ENCODE measurements around the gene MLYCD.

MLYCD gene

GRCh38 chr16:83953796-83954576 lies 55.1 kb downstream of the MLYCD start:
- H3K9me3 ChIP-seq (ENCODE audit: control insufficient read depth, low read length) = no peaks in the 10 kb centered on the region
- H3K27ac ChIP-seq (ENCODE audit: insufficient read depth, low read depth, low read length, poor library complexity, severe bottlenecking) = no peak overlapping the region
- peaks cover 10% of the 10 kb centered on the region for H3K4me1 ChIP-seq (ENCODE audit: control insufficient read depth, insufficient read depth, low read length)
- peaks cover 30% of the 10 kb centered on the region for H3K27me3 ChIP-seq (ENCODE audit: control insufficient read depth, insufficient read depth, low read length, poor library complexity, severe bottlenecking)
- no peaks in the 10 kb centered on the region for H3K36me3 ChIP-seq (ENCODE audit: control insufficient read depth, insufficient read depth, low read length)
- peak overlapping the region; percentile 33 for H3K4me3 ChIP-seq (ENCODE audit: insufficient read depth, low read depth, low read length)
- 30 to 34% methylated on average over 18 to 19 of the region's 19 CpGs for WGBS, 2 experiments

GRCh38 chr16:83954577-83955016 lies 55.7 kb downstream of the MLYCD start:
- H3K27ac ChIP-seq (ENCODE audit: insufficient read depth, low read depth, low read length, poor library complexity, severe bottlenecking) = no peak overlapping the region
- no peaks in the 10 kb centered on the region for H3K36me3 ChIP-seq (ENCODE audit: control insufficient read depth, insufficient read depth, low read length)
- no peaks in the 10 kb centered on the region for H3K9me3 ChIP-seq (ENCODE audit: control insufficient read depth, low read length)
- H3K4me3 ChIP-seq (ENCODE audit: insufficient read depth, low read depth, low read length) = no peak overlapping the region
- peaks cover 10% of the 10 kb centered on the region for H3K4me1 ChIP-seq (ENCODE audit: control insufficient read depth, insufficient read depth, low read length)
- 67 to 73% methylated on average over 9 of the region's 9 CpGs for WGBS, 2 experiments
- H3K27me3 ChIP-seq (ENCODE audit: control insufficient read depth, insufficient read depth, low read length, poor library complexity, severe bottlenecking) = peaks cover 30% of the 10 kb centered on the region

- H3K27me3 ChIP-seq (ENCODE audit: control insufficient read depth, insufficient read depth, low read length, poor library complexity, severe bottlenecking) = peaks cover 30% of the 10 kb centered on the region
- no peaks in the 10 kb centered on the region for H3K9me3 ChIP-seq (ENCODE audit: control insufficient read depth, low read length)
- no peaks in the 10 kb centered on the region for H3K36me3 ChIP-seq (ENCODE audit: control insufficient read depth, insufficient read depth, low read length)
- H3K27ac ChIP-seq (ENCODE audit: insufficient read depth, low read depth, low read length, poor library complexity, severe bottlenecking) = no peak overlapping the region
- WGBS, 2 experiments = 84 to 85% methylated on average over 23 of the region's 23 CpGs
- no peak overlapping the region for H3K4me3 ChIP-seq (ENCODE audit: insufficient read depth, low read depth, low read length)
- H3K4me1 ChIP-seq (ENCODE audit: control insufficient read depth, insufficient read depth, low read length) = peaks cover 10% of the 10 kb centered on the region
Observed at GRCh38 chr16:83955218-83956130, 56.6 kb downstream of the MLYCD start.

- peaks cover 30% of the 10 kb centered on the region for H3K27me3 ChIP-seq (ENCODE audit: control insufficient read depth, insufficient read depth, low read length, poor library complexity, severe bottlenecking)
- H3K4me1 ChIP-seq (ENCODE audit: control insufficient read depth, insufficient read depth, low read length) = peaks cover 10% of the 10 kb centered on the region
- no peaks in the 10 kb centered on the region for H3K9me3 ChIP-seq (ENCODE audit: control insufficient read depth, low read length)
- H3K4me3 ChIP-seq (ENCODE audit: insufficient read depth, low read depth, low read length) = no peak overlapping the region
- WGBS, 2 experiments = 54% methylated on average over 22 of the region's 22 CpGs
- H3K36me3 ChIP-seq (ENCODE audit: control insufficient read depth, insufficient read depth, low read length) = no peaks in the 10 kb centered on the region
- H3K27ac ChIP-seq (ENCODE audit: insufficient read depth, low read depth, low read length, poor library complexity, severe bottlenecking) = no peak overlapping the region
Observed at GRCh38 chr16:83956336-83957289, 57.7 kb downstream of the MLYCD start.

GRCh38 chr16:83957296-83957855 lies 58.5 kb downstream of the MLYCD start:
- Histone ChIP-seq H3K27ac (ENCODE audit: insufficient read depth, low read depth, low read length, poor library complexity, severe bottlenecking) (no peak overlapping the region), H3K4me1 (ENCODE audit: control insufficient read depth, insufficient read depth, low read length) (peaks cover 10% of the 10 kb centered on the region), H3K9me3 (ENCODE audit: control insufficient read depth, low read length) (no peaks in the 10 kb centered on the region), H3K27me3 (ENCODE audit: control insufficient read depth, insufficient read depth, low read length, poor library complexity, severe bottlenecking) (peaks cover 29% of the 10 kb centered on the region), H3K4me3 (ENCODE audit: insufficient read depth, low read depth, low read length) (no peak overlapping the region), H3K36me3 (ENCODE audit: control insufficient read depth, insufficient read depth, low read length) (no peaks in the 10 kb centered on the region)
- WGBS, 2 experiments = 92 to 93% methylated on average over 13 of the region's 14 CpGs

GRCh38 chr16:83958137-83958845 lies 59.4 kb downstream of the MLYCD start:
- Histone ChIP-seq H3K27me3 (ENCODE audit: control insufficient read depth, insufficient read depth, low read length, poor library complexity, severe bottlenecking) (peaks cover 20% of the 10 kb centered on the region), H3K27ac (ENCODE audit: insufficient read depth, low read depth, low read length, poor library complexity, severe bottlenecking) (no peak overlapping the region), H3K4me3 (ENCODE audit: insufficient read depth, low read depth, low read length) (no peak overlapping the region), H3K4me1 (ENCODE audit: control insufficient read depth, insufficient read depth, low read length) (peaks cover 9% of the 10 kb centered on the region), H3K9me3 (ENCODE audit: control insufficient read depth, low read length) (no peaks in the 10 kb centered on the region), H3K36me3 (ENCODE audit: control insufficient read depth, insufficient read depth, low read length) (no peaks in the 10 kb centered on the region)
- 88 to 89% methylated on average over 21 of the region's 21 CpGs for WGBS, 2 experiments

- Histone ChIP-seq H3K27me3 (ENCODE audit: control insufficient read depth, insufficient read depth, low read length, poor library complexity, severe bottlenecking) (peaks cover 13% of the 10 kb centered on the region), H3K9me3 (ENCODE audit: control insufficient read depth, low read length) (no peaks in the 10 kb centered on the region), H3K36me3 (ENCODE audit: control insufficient read depth, insufficient read depth, low read length) (no peaks in the 10 kb centered on the region), H3K27ac (ENCODE audit: insufficient read depth, low read depth, low read length, poor library complexity, severe bottlenecking) (no peak overlapping the region), H3K4me3 (ENCODE audit: insufficient read depth, low read depth, low read length) (no peak overlapping the region), H3K4me1 (ENCODE audit: control insufficient read depth, insufficient read depth, low read length) (peaks cover 2% of the 10 kb centered on the region)
- 85 to 88% methylated on average over 21 of the region's 21 CpGs for WGBS, 2 experiments
Observed at GRCh38 chr16:83958846-83959565, 60.1 kb downstream of the MLYCD start.

- Histone ChIP-seq H3K4me3 (ENCODE audit: insufficient read depth, low read depth, low read length) (no peak overlapping the region), H3K36me3 (ENCODE audit: control insufficient read depth, insufficient read depth, low read length) (no peaks in the 10 kb centered on the region), H3K9me3 (ENCODE audit: control insufficient read depth, low read length) (no peaks in the 10 kb centered on the region), H3K27ac (ENCODE audit: insufficient read depth, low read depth, low read length, poor library complexity, severe bottlenecking) (no peak overlapping the region), H3K4me1 (ENCODE audit: control insufficient read depth, insufficient read depth, low read length) (no peaks in the 10 kb centered on the region), H3K27me3 (ENCODE audit: control insufficient read depth, insufficient read depth, low read length, poor library complexity, severe bottlenecking) (peaks cover 4% of the 10 kb centered on the region)
- 93 to 95% methylated on average over 12 of the region's 12 CpGs for WGBS, 2 experiments
Observed at GRCh38 chr16:83959656-83960434, 60.9 kb downstream of the MLYCD start.

Measured in ectodermal cell (in vitro differentiated cells).